CD4-positive, alpha-beta T cell treated with Interleukin-4 for 4 hours (primary cell): Measurements from ENCODE around the gene LECT2.
A peak's percentile ranks its signal among the peaks of the same experiment; 100 is the strongest.

Source experiments
- DNase-seq: peaks from one replicate; pipeline ENCODE4 v3.0.0-alpha.2; 2020

Gene LECT2

DNA sequence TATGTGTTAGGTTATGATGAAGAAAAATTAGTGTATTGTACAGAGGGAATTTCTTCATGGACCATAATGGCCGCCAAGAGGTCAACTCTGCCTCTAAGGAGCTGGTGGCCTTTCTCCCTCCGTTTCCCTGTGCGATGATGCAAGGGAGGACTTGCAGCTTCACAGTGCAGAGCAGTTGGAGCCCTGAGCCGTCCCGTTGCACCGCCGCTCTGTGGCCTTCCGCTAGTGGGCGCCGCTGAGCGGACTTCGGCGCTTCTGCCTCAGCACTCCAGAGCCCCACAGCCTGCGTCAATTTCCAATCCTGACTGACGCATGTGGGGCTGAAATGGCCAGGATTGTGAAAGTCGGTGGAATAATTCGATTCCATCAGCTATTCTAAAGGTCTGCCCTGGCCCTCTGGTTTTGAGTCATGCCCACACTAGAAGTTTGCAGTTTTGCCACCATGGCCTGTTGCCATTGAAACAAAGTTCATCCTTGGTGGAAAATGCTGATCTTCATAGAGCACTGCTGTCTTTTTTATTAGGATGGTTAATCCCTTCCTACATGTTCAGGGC is 22.7 kb upstream of the LECT2 start:
- peak; percentile 53 for DNase-seq

DNA sequence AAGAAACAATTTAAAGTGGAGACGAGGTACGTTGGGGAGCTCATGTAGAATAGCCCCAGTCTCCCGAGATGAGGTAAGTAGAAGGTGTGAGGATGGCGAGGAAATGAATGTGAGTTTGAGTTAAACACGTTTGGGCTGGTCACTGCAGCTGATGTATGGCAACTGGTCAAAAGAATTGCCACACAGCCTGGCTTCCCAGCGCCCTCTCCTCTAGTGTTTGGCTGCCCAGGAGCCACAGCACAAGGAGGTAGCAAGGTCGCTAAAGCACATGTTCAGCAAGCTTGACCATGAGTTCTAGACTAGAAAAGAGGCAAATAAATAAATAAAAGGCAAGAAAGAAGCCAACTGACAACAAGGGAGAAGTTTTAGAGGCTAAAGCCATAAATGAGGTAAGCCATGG is 21.4 kb upstream of the LECT2 start:
- no peak for DNase-seq

DNA sequence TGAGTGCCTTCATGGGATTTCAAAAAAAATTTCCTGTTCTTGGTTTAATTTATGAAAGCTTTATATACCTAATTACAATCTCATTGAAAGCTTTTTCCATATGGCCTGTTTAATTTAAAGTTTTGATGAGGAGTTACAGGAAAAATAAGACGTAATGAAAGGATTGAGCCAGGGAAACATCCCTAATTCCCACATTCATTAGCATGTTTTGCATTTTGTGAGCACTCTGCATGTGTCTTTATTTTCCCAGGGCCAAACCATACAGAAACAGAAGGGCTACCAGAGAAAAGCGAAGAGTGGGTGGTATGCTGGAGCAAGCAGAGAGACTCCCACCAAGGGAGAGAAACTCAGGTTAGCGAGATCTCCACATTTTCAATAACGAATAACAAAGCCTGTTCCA is 20.3 kb upstream of the LECT2 start:
- no peak for DNase-seq

DNA sequence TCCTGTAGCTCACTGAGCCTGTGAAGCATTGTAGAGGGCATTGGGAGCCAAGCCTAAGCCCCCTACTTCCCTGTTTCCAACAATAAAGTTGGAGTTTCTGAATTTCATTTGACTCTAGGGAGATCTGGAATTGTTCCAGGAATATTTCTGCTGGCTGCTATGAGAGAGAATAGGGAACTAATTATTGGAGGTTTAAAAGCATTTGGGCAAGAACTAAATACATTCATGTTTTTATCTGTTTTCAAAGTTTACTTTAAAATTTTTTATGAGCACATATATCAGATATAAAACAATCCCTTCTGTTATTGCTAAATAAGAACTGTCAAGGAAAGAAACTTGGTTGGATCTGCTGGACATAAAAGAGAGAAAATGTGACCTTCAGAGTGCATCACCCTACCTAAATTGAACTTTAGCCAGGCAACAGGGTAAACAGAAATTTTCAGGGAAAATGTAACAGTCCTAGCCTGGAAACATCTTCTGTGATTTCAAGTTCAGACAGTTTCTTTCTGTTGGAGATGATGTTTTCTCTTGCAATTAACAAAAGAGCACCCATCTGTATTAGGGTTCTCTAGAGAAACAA is 19.3 kb upstream of the LECT2 start:
- DNase-seq, result no peak

DNA sequence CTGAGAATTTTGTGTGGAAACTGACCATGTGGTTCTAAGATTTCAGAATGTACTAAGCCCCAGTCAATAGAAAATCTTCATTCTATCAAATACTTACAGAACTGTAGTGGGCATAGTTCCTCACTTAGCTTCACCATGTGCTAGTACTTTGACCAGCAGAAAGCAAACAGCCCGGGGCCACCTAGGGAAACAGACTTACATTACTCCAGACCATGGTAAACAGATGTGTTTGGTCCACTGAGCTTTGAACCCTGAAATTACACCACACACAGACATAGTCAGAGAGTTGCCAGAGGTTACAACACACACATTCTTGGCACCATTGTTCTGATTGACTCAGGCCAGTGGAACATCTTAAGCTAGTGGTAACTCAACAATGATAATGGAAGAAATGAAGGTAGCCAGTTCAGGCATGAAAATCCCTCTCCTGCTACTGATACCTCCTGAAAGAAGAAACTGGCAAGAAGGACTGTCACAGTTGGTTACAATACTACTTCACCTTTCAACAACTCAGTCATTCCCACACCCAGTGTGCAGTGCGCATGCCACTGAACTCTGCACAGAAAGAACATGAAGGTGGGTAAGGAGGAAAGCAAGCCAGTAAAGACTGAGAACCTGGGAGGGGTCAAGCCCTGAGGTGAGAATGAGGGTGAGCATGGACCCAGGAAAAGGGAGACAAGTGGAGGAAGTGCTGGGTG is 18.7 kb upstream of the LECT2 start:
- DNase-seq, result no peak

DNA sequence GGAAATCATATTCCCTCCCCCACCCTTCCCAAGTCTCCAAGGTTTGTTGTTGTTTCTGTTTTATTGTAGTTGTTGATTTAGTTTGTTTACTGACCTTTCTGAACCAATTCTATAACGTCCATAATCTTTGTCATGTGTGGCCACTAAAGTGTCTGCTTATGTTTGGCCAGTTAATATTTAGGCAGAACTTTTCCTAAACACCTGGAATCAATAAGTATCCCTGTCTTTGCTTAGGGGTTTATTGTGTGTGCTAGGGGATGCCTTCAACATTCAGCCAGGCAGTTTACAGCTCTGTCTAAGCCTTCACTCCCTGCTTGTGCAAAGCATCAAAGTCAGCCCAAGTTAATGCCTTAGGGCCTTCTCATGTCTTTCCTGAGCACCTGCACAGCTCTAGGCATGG is 16.9 kb upstream of the LECT2 start:
- DNase-seq, result no peak

DNA sequence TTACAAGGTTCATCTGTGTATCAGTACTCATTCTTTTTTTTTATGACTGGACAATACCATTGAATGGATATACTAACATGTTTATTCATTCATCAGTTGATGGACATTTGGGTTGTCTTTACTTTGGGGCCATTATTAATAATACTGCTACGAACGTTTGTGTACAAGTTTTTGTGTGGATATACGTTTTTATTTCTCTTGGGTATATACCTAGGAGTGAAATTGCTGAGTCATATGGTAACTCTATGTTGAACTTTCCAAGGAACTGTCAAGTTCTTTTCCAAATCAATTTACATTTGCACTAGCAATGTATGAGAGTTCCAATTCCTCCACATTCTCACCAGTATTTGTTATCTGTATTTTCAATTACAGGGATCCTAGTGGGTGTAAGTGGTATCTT is 12.0 kb upstream of the LECT2 start:
- no peak for DNase-seq

DNA sequence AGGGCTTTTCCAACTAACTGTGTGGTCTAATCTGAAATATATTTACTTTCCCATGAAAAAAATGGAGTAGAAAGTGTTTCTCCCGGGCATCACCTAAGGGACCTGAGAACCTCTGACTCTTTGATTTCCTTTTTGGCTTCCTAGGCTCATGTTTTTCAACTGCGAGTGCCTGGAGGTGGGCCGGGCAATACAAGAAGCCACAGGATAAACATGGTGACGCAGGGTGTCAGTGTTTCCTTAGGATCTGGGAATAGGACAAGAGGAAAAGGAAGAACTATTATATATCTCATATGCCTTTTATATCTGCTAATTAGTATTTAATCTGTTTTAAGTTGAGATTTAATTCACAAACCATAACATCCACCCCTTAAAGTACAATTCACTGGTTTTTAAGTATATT is 11.4 kb upstream of the LECT2 start:
- no peak for DNase-seq

DNA sequence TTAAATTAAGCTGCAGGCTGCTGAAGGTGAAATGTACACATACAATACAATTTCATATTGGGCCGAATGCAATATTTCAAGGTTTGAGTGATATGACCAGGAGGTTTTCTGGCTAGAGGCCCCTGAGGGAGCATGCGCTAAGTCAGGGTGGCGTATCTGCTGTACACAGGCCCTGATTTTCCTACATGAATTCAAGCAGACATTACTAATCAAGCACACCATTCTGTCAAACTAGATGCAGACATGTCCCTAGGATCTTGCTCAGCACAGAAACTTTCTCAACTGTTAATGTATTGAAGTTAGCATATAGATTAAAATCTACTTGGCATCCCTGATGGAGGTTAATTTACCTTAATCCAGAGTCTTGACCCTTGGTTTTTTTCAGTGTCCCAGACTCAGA is 10.7 kb upstream of the LECT2 start:
- no peak for DNase-seq

DNA sequence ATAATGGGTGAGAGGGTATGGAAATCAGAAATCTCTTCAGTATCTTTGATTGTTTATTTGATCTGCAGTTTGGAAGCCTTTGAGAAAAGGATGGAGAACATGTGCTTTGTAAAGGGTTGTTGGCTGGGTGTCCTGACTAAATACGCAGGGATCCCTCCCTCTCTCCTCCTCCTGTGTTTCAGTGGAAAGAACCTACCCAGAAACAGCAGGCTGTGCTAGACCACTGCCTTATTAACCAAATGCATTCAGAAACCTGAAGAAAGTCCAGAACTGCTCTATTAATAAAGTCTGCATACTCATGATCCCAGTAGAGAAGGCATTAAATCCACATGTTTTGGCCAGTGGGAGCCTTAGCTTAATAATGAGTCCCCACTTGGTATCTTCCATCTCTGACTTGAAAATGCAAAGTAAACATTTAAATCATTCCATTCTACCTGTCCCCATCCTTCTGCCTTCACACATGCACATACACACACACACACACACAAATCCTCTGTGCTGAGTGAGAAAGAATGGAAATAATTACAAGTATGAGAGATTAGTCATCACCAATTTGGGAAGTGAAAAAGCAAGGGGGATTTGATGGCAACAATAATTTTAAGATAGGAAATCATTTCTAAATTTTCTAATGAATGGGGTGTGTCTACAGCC is 10.0 kb upstream of the LECT2 start:
- DNase-seq, result no peak

DNA sequence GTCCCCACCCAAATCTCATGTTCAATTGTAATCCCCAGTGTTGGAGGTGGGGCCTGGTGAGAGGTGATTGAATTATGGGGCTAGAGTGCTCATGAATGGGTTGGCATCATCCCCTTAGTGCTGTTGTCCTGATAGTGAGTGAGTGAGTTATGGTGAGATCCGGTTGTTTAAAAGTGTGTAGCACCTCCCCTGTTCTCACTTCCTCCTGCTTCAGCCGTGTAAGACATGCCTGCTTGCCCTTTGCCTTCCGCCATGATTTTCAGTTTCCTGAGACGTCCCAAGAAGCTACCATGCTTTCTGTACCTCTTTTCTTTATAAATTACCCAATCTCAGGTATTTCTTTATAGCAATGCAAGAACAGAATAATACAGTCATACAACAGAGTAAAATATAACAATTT is 742 bp upstream of the LECT2 start:
- no peak for DNase-seq

DNA sequence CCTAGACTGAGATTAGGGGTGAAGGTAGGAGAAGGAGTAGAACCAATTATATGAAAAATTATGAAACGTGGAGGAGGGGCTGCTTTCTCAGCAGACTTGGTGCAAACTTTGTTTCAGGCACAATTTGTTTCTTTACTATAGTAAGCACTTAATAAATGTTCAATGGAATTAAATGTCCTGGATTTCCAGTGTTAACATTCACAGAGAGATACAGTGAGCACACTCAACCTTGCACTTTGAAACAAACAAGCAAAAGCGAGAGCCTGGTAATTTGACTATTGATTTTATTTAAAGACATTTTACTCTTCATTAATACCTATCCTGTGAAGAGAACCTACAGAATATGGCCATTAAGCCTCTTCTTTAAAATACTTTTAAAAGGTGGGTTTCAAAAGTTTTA is 933 bp downstream of the LECT2 start:
- DNase-seq, result no peak

DNA sequence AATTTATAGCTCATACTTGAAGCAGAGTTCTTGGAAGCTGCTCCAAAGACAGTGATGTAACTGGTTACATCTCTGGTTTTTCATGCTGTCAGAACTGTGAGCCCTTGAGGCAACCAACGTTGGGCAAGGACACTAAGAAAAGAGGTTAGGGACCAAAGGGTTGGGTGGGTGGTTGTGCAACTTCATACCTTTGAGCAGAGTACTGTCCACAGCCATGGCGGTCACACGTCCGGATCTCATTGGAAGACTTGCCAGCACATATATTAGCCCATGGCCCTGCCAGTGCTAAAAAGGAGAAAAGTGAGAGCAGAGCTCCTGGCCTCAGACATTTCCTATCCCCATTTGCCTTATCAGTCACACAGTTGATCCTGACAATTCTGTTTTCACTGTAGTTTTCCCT is 2.1 kb downstream of the LECT2 start:
- no peak for DNase-seq

DNA sequence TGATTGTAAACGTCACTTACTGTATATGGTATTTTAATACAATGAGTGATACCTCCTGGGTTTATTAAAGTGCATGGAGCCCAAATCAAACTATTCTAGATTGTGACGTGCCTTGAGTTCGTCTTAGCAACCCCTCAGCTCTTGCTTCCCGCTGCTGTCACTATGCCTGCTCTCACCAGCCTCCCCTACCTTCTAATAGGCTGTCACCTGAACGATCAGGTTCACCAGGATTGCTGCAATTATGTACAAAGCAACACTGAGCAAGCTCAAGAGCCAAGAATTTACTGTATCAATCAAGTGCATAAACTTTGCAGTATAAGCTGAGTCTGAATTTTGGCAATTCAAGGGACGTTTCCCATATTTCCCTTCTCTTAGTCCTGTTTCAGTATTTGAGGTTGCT is 3.0 kb downstream of the LECT2 start:
- DNase-seq, result no peak

DNA sequence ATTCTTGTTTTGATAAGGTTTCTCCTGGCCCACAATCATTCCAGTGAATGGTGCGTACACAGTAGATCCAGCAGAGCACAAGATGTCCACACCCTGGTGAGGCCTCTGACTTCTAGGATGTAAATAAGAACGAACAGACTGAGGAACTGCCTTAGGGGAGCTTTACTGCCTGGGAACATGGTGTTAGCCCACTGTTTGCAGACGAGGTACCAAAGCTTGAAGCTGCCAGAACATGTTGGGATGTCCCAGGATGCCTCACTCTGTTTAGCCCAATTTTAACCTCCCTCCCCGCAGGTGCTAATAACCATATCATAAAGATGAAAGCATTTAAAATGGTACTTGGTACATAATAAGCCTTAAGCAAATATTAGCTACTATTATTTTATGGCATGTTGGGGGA is 3.5 kb downstream of the LECT2 start:
- no peak for DNase-seq

DNA sequence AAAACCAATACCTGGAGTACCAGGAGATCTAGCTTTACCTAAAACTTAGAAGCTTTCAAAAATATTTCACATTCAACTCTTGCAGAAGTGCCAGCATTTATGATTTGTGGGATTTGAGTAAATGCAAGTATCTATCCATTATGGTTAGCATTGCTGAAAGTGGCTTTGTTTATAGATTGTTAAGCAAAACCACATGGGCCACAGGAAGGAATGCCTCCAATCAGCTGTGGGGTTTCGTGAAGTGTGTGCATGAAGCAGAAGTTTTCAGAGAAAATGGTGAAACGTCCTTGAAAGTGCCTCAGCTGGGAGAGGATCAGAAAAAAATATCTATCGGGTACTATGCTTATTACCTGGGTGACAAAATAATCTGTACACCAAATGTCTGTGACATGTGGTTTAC is 4.2 kb downstream of the LECT2 start:
- no peak for DNase-seq

DNA sequence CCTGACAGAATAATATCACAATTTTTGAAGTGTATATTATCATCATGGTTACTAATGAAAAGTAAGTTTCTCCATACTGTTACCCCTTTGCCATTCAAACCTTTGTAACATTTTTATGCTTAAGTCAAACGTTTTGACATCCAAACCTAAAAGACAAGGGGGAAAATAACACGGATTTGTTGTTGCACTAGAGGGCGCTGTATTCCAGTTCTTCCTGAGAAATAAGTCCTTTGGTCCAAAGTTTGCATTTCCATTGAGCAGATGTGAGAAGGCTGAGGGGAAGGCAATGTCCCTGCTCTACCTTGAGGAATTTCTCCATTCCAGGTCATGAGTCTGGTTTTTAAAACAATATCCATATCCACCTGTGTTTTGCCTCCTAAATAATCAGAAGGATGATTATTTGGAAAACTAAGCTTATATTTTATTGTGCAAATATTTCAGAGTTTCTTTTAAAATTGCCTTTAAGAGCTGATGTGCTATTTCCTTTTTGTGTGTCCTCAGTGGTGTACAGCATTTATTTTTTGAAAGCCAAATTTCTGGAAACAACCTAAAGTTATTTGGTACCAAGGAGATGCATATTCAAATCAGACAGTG is 9.7 kb downstream of the LECT2 start:
- peak; percentile 58 for DNase-seq

DNA sequence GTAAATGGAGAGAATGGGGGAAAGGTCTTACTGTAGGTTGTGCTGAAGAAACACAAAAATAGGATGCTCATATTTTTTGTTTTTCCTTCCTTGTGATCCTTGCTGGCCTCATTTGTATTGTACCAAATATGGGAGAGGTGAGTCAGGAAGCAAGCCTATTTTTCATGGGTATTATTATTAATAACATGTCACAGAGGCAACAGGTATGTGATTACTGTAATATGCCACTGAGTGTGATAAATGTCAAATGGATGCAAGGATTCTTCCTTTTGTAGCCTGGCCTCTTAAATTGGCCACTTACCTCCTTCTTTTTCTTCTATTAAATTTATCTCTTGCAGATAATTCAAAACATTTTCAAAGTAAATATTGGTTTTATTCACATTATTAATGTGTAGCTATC is 10.2 kb downstream of the LECT2 start:
- no peak for DNase-seq

DNA sequence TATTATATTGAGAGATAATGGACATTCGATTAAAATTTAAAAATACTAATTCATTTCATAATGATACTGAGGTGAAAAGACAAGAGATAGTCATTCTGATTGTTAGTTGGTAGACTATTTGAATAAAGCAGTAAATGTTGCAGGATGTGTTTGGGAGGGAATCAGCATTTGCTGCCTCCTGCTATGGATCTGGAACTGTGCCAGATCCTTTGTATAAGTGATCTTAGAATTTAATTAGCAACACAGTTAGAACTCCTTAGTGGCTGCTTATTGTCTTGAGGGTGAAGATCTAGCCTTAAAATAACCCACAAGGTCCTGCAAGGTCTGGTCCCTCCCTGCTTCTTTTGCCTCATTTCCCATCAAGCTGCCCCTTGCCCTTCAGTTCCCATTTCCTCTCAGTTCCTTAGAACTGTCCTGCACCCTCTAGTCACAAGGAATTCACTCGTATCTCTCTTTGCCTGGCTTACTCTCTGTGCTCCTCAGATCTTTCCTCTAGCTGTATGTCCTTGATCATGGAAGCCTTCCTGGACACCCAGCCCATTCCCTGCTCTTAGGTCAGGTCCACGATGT is 12.5 kb downstream of the LECT2 start:
- DNase-seq, result no peak

DNA sequence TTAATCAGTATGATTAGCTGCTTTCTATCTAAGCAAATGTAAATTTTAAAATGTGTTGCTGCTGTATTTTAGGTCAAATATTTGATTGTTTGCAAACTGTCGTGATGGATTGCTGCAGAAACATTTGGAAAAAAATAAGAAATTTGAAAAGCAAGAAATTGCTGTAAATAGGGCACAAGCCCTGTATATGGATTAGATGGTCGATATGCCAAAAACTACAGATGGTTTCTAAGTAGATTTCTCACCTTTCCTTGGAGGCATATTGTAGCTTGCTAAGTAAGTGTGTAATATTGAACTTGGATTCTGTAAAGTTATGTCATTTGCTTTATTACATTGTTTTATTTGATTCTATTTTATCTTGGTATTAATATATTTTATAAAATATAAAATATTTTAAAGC is 13.1 kb downstream of the LECT2 start:
- DNase-seq, result no peak

DNA sequence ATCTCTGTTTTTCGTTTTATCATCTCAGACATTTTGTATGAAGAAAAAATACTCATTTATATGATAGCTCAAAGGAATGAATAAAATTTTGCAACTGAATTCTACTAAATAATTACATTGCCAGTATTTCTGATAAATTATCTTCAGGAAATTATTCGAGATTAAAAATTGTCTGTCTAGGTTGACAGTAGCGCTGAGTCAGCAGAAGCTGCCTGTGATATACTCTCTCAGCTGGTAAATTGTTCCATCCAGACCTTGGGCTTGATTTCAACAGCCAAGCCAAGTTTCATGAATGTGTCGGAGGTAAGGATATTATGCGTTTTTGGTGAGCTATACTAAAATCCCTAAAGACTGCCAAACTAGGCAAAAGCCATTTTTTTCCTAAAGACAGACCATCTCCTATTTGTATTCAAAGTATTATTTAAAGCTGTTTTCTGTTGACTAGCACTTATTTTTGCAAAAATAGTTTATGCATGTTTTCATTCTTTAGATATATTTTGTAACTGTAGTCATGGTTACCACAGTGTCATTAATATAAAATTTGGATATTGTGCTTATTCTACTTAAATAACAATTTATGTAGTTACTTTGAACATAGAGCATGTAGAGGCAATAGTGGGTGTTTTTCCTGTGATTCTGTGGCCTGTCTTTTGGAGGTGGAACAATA is 17.4 kb downstream of the LECT2 start:
- DNase-seq, result no peak

DNA sequence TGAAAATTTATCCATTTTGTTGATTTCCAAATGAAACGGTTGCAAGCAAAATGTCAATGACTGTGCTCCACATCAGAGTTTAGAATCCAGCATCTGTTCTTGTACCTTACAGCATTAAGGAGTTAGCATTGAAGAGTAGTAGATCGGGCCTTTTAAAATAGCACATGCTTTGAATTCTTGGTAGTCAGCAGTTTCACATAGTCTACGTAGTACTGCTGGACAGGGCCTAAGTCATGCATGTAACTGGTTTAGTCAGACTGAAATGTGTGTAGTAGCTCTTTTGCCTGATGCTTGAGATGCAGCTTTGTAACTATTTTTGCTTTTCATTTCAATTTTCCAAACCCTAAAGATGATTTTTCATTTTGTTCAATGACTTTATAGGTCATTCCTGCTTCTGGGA is 19.8 kb downstream of the LECT2 start:
- no peak for DNase-seq

DNA sequence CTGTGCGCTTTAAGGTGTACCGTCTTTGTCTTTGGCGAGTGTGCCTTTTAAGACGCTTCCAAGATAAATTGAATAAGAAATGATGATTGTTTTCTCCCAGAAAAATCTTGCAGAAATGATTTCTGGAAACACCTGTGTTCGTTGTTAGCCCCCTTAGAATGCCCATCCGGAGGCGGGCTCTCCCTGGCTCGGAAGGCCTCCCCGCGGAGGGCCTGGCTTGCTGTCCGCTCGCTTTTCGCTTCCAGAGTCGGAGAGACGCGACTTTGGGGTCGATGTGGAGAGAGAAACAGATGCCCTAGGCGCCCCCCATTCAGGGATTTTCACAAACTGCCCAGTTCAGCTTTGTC is 23.9 kb downstream of the LECT2 start:
- DNase-seq, result no peak
